ACC112 (cell line): ENCODE results near the gene ALDH8A1.

Experiments
- H2AFZ ChIP-seq: fragments of 200-600 bp; sonication (generic); one replicate; pipeline ENCODE4 v1.6.0; 2017; ENCODE audit warnings: antibody characterized with exemption, low read length; ENCODE audit not compliant: unreplicated experiment
- H3K27ac ChIP-seq: fragments of 200-600 bp; sonication (generic); 2 replicates; pipeline ENCODE4 v1.5.1; 2014; ENCODE audit warnings: low read depth, mild to moderate bottlenecking, antibody characterized with exemption, low read length, moderate library complexity
- H3K27me3 ChIP-seq: fragments of 200-600 bp; sonication (generic); 2 replicates; pipeline ENCODE4 v1.6.1; 2014; ENCODE audit warnings: mild to moderate bottlenecking, antibody characterized with exemption, low read length, moderate library complexity, mixed read lengths; ENCODE audit not compliant: insufficient read depth
- H3K36me3 ChIP-seq: fragments of 200-600 bp; sonication (generic); 2 replicates; pipeline ENCODE4 v1.6.1; 2016; ENCODE audit warnings: mild to moderate bottlenecking, antibody characterized with exemption, low read length, moderate library complexity, mixed read lengths; ENCODE audit not compliant: insufficient read depth
- H3K4me1 ChIP-seq: fragments of 200-600 bp; sonication (generic); one replicate; pipeline ENCODE4 v1.6.1; 2016; ENCODE audit warnings: low read length, mixed read lengths; ENCODE audit not compliant: insufficient read depth, unreplicated experiment, control insufficient read depth
- H3K4me3 ChIP-seq: fragments of 200-600 bp; sonication (generic); 2 replicates; pipeline ENCODE4 v1.5.1; 2014; ENCODE audit warnings: mild to moderate bottlenecking, low read depth, low read length
- H3K79me2 ChIP-seq: fragments of 200-600 bp; sonication (generic); one replicate; pipeline ENCODE4 v1.6.0; 2016; ENCODE audit warnings: low read length; ENCODE audit not compliant: control insufficient read depth, unreplicated experiment, insufficient read depth

The ALDH8A1 gene

DNA sequence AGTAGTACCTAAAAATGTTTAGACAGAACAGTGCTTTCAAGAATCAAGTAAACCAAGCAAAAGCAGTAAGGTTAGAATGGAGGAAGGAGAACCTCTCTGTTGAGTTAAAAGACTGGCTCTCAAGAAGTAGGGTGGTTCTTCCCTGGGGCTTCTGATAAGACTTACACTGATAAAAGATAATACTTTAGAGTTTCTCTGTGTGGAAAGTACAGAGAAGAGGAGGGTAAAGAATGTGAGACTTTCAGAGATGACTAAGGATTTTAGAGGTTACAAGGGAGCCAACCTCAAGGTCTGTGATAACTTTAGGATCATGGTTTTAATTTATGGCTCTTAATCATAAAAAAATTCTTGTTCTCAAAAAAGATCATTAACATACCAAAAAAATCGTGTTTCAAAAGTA, 30.9 kb upstream of the ALDH8A1 start:
- no peak overlapping the region for H3K27ac ChIP-seq
- H3K36me3 ChIP-seq, result peaks cover 30% of the 10 kb centered on the region
- H3K4me3 ChIP-seq, result no peak overlapping the region
- H3K4me1 ChIP-seq, result peaks cover 9% of the 10 kb centered on the region
- H2AFZ ChIP-seq, result no peak overlapping the region
- H3K79me2 ChIP-seq, result no peaks in the 10 kb centered on the region
- H3K27me3 ChIP-seq, result no peaks in the 10 kb centered on the region

- no peaks in the 10 kb centered on the region for H3K27me3 ChIP-seq
- H2AFZ ChIP-seq, result no peak overlapping the region
- peaks cover 37% of the 10 kb centered on the region for H3K36me3 ChIP-seq
- peaks cover 4% of the 10 kb centered on the region for H3K79me2 ChIP-seq
- H3K27ac ChIP-seq, result no peak overlapping the region
- no peak overlapping the region for H3K4me3 ChIP-seq
- H3K4me1 ChIP-seq, result no peaks in the 10 kb centered on the region
Observed at GRCh38 chr6:134979142-134979541, 29.2 kb upstream of the ALDH8A1 start.

- no peaks in the 10 kb centered on the region for H3K4me1 ChIP-seq
- H3K4me3 ChIP-seq, result no peak overlapping the region
- peaks cover 8% of the 10 kb centered on the region for H3K79me2 ChIP-seq
- H3K27ac ChIP-seq, result no peak overlapping the region
- H2AFZ ChIP-seq, result no peak overlapping the region
- H3K36me3 ChIP-seq, result peaks cover 40% of the 10 kb centered on the region
- no peaks in the 10 kb centered on the region for H3K27me3 ChIP-seq
Observed at GRCh38 chr6:134974370-134974769, 24.5 kb upstream of the ALDH8A1 start.

- no peaks in the 10 kb centered on the region for H3K27me3 ChIP-seq
- no peak overlapping the region for H2AFZ ChIP-seq
- H3K27ac ChIP-seq, result no peak overlapping the region
Observed at GRCh38 chr6:134967711-134968110, 17.8 kb upstream of the ALDH8A1 start.

GRCh38 chr6:134964451-134965203, 14.7 kb upstream of the ALDH8A1 start:
- H3K36me3 ChIP-seq, result peaks cover 40% of the 10 kb centered on the region
- H3K4me3 ChIP-seq, result no peak overlapping the region
- no peak overlapping the region for H3K27ac ChIP-seq
- no peaks in the 10 kb centered on the region for H3K27me3 ChIP-seq
- H2AFZ ChIP-seq, result no peak overlapping the region
- no peaks in the 10 kb centered on the region for H3K4me1 ChIP-seq
- no peaks in the 10 kb centered on the region for H3K79me2 ChIP-seq

More at GRCh38 chr6:134967711-134968110, 17.8 kb upstream of the ALDH8A1 start:
- H3K4me3 ChIP-seq, result no peak overlapping the region
- H3K79me2 ChIP-seq, result peaks cover 2% of the 10 kb centered on the region
- peaks cover 28% of the 10 kb centered on the region; the same call in 1 of the 2 replicates for H3K36me3 ChIP-seq
- H3K4me1 ChIP-seq, result no peaks in the 10 kb centered on the region

- Histone ChIP-seq H3K36me3 (peaks cover 40% of the 10 kb centered on the region), H2AFZ (no peak overlapping the region), H3K27me3 (no peaks in the 10 kb centered on the region)
Observed at GRCh38 chr6:134962421-134962820, 12.5 kb upstream of the ALDH8A1 start.

GRCh38 chr6:134961366-134961765, 11.5 kb upstream of the ALDH8A1 start:
- H3K27ac ChIP-seq, result no peak overlapping the region
- H3K79me2 ChIP-seq, result no peaks in the 10 kb centered on the region
- no peaks in the 10 kb centered on the region for H3K4me1 ChIP-seq
- H2AFZ ChIP-seq, result no peak overlapping the region
- H3K27me3 ChIP-seq, result no peaks in the 10 kb centered on the region
- H3K4me3 ChIP-seq, result no peak overlapping the region
- peaks cover 40% of the 10 kb centered on the region for H3K36me3 ChIP-seq

More at GRCh38 chr6:134962421-134962820, 12.5 kb upstream of the ALDH8A1 start:
- H3K79me2 ChIP-seq, result no peaks in the 10 kb centered on the region
- H3K4me3 ChIP-seq, result no peak overlapping the region
- H3K4me1 ChIP-seq, result no peaks in the 10 kb centered on the region
- no peak overlapping the region for H3K27ac ChIP-seq

- no peaks in the 10 kb centered on the region for H3K79me2 ChIP-seq
- peaks cover 26% of the 10 kb centered on the region for H3K36me3 ChIP-seq
- H3K27me3 ChIP-seq, result no peaks in the 10 kb centered on the region
- no peak overlapping the region for H3K27ac ChIP-seq
- no peak overlapping the region for H2AFZ ChIP-seq
- no peak overlapping the region for H3K4me3 ChIP-seq
- no peaks in the 10 kb centered on the region for H3K4me1 ChIP-seq
Observed at GRCh38 chr6:134959603-134960002, 9.7 kb upstream of the ALDH8A1 start.

GRCh38 chr6:134956676-134957075, 6.8 kb upstream of the ALDH8A1 start:
- Histone ChIP-seq H3K27ac (no peak overlapping the region), H3K36me3 (peaks cover 14% of the 10 kb centered on the region; the same call in 1 of the 2 replicates), H2AFZ (no peak overlapping the region), H3K4me3 (no peak overlapping the region), H3K79me2 (no peaks in the 10 kb centered on the region), H3K27me3 (no peaks in the 10 kb centered on the region), H3K4me1 (no peaks in the 10 kb centered on the region)

DNA sequence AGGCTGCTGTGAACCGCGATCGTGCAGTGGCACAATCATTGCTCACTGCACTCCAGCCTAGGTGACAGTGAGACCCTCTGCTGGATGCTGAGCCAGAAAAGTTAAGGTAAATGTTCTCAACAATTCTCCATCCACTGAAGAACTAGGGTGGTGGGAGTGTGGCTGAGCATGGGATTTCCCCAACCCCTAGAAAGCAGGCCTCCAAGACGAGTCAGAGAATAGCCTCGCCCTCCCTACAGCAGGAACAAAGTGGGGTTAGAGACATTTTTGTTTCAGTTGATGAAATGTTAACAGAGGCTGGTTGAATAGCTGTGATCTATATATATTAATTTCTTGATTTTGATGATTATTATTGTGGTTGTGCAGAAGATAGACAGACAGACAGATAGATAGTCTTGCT, 6.1 kb upstream of the ALDH8A1 start:
- H2AFZ ChIP-seq, result no peak overlapping the region
- no peaks in the 10 kb centered on the region for H3K79me2 ChIP-seq
- no peaks in the 10 kb centered on the region for H3K4me1 ChIP-seq
- no peak overlapping the region for H3K27ac ChIP-seq
- no peak overlapping the region for H3K4me3 ChIP-seq
- H3K27me3 ChIP-seq, result no peaks in the 10 kb centered on the region
- peaks cover 10% of the 10 kb centered on the region; the same call in 1 of the 2 replicates for H3K36me3 ChIP-seq

- Histone ChIP-seq H3K27ac (no peak overlapping the region), H3K36me3 (no peaks in the 10 kb centered on the region), H3K79me2 (no peaks in the 10 kb centered on the region), H3K4me1 (no peaks in the 10 kb centered on the region), H3K27me3 (no peaks in the 10 kb centered on the region), H3K4me3 (no peak overlapping the region), H2AFZ (no peak overlapping the region)
Observed at GRCh38 chr6:134954272-134955000, 4.5 kb upstream of the ALDH8A1 start.
